Epithelial cell of alveolus of lung (primary cell): Measurements from ENCODE around the gene GPSM3. TPM values are rescaled to one million over a fixed set of nuclear protein-coding genes. Genes with fewer than 3 reads are reported as not detected.

Experiments used
- total RNA-seq: library from RNA; depleted of rRNA; stranded (reverse); fragments of >200 nt; gene quantifications from 2 replicates; pipeline ENCODE4 v1.2.1, GENCODE V29; 2015

GPSM3 gene, protein sequence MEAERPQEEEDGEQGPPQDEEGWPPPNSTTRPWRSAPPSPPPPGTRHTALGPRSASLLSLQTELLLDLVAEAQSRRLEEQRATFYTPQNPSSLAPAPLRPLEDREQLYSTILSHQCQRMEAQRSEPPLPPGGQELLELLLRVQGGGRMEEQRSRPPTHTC
- total RNA-seq = 9.7 and 17.7 TPM in 2 replicates

DNA sequence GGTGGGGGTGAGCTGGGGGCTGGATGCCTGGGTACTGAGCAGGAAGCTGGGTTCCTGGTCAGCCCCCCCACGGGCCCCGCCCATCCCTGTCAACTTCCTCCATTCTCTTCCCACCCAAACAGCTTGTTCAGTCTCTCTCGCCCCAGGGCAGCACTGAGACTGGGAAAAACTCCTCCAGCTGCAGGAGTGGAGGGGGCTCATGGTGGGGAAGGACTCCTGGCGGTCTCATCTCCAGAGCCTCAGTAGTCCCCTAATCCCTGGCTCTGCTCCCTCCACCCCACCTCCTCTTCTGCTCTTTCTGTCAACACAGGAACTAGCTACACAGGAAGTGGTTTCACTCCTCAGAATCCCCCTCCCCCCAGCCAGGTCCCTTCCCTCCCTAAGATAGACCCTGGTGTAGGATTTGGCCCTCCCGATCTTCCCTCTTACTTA, at the start of gene GPSM3:
GPSM3 (minus strand) TSS at position 36 of the 432 bp plus-strand sequence. CDS start 130 bp downstream, outside the sequence.

DNA sequence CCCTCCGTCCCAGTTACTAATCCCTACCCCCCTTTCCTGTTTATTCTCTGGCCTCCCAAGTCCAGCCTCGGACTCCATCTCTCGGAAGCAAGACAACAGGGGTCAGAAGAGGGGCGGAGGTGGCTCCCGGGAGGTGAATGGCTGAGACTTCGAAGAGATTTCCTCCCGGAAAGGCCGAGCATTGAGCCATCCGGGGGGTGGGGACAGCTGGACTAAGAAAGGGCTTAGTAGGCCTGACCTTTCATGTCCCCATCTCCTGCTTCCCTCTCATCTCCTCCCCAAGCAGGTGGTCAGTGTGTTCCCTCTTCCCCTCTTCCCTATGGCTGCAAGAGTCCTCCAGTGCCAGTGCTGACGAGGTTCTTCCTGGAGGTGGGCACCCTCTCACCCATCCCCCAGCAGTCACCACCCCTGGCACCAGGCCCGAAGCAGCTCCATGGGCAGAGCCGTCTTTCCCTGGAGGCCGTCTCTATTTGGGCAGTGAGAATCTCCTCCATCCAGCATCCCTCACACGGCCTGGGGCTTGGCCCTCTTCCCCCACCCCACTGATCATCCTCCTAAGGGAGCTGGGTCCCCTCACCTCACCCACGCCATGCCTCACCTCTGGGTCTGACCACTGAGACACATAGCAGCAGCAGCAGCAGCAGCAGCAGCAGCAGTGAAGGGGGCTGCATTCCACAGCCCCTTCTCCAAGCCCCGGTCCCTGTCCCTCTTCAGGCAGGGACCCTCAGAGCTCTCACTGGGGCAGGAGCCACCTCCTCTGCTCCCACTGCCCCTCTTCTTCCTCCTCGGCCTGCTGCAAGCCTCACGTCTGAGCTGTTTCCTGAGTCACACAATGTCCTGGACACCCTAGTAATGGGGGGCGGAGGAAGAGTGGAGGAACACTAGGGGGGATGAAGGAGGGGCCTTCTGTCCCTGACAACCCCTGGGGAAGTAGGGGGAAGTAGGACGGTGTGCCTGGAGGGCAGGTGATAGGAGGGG, 31.1 kb upstream of the GPSM3 start, which contains the start of gene NOTCH4:
NOTCH4 (minus strand) TSS at position 810 of the 978 bp plus-strand sequence; CDS start at position 671, 139 bp downstream.

DNA sequence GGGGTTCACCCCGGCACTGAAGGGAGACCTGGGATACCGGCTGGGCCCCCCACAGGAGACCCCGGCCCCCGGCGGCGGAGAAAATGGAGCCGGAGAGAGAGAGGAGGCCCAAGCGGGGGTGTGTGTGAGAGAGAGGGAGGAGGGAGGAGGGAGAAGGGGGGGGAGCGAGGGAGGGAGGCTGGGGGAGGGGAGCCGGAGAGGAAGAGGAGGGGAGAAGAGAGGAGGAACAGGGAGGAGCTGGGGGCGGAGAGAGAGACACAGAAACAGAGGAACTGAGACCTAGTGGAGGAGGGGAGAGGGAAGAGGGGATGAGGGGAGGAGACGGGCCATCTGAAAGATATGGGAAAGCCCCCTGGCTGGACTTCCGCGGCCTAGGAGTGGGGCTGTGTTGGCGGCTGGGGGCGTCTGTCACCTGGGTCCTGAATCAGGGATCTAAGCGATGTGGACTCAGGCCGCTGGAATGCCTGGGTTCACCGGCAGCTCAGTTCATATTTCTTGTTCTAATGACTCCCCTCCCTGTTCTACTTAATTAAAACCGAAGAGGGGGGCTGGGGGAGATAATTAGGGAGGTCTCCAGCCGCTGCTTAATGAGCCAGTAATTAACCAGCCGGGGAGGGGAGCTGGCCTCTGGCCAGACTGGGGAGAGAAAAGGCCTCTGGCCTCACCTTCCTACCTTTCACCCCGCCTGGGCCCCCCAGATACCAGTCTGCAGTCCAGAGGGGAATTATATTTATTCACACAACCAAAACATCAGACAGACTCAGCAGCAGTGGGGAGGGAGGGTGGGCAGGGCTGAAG, 2.2 kb downstream of the GPSM3 start, which contains the start of gene PBX2:
PBX2 (minus strand) TSS at position 149 of the 798 bp plus-strand sequence. CDS start 287 bp downstream, outside the sequence.

DNA sequence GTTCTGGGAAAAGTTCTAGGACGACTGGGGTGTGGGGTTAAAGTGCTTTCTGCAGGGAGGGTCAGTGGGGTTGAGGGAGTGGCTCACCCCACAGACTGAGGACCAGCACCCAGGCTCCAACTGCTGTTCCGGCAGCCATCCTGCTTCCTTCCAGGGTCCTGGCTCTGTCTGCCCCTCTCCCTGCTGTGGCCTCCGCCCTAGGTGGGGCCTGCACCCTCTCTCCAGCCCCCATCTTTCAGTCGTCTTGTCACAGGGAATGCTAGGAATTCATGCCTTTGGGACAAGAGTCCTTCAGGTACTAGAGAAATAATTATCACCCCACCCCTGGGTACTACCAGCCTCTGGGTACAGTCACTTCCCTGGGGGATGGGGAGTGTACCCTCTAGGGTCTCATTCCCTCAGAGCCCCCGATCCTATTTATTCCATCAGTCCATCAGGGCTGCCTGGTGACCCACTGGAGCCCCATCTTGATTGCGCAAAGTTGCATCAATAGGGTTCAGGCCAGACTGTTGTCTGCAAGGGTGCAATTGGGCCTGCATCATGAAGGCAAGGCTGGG, 8.3 kb downstream of the GPSM3 start, which contains the start of gene AGER:
AGER (minus strand) TSS at position 170 of the 557 bp plus-strand sequence; CDS start at position 139, 31 bp downstream.

DNA sequence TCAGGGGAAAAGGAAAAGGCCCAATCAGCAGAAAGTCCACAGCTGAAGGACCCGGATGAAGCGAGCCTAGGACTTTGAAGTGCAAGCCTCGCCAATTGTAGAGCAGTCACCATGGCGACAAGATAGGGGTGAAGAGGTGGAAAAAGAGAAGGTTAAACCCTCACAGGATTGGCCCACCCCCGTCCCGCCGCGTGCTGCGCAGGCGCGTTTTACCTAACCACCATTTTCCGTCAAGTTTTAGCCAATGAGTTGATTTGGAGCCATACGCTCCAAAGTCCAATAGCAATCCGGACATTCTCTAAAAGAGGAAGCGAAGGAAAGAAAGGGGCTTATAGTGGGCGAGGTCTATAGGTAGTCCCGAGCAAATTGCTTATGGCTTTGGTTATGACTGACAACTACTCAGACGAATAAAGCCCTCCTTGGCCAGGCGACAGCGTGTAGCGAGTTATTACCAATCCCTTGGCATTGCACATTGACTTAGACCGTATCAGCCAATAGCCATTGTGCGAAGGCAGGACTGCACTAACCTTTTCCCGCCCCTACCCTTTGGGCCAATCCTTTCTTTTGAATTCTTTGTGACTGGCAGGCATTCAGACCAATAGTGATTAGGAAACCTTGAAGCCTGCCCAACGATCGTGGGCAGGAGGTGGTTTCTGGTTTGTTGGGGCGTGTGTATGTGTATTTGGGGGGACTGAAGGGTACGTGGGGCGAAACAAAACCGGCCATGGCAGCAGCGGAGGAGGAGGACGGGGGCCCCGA, 14.5 kb downstream of the GPSM3 start, which contains the start of gene RNF5:
RNF5 (plus strand) TSS at position 618 of the 759 bp plus-strand sequence; CDS start at position 725, 107 bp downstream.

DNA sequence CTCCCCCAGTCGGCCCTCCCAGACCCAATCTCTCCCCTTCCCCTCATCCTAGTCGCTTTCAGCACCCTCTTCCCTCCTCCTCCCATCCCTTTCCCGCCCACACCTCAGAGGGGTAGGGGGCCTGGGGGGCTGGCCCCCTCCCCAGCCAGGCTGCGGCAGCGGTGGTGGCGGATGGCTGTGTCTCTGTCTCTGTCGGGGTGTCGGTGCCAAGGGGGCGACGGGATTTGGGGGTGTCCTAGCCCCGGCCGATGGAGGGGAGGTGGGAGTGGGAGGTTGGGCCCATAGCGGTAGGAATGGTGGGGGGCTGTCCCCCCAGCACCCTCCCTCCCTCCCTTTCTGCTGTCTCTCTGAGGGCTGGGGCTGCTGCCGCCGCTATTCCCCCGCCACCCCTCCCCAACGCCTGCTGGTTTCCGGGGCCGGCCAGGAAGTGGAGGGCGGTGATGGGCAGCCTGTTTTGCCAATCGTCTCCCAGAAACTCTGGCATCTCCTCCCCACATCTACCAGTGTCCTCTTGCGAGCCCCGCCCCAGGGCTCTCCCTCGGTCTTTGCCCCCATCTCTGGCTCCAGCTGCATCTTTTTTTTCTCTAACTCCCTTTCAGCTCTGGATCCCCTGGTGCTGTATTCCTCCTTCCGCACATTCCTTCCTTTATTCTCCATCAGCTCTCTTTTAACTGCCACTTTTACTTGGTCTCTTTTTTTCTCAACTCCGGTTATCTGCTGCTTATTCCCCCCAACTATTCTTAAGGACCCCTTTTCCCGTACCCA, 16.6 kb downstream of the GPSM3 start, which contains the start of gene AGPAT1:
AGPAT1 (minus strand) TSS at position 374 of the 765 bp plus-strand sequence. CDS start 4,588 bp downstream, outside the sequence.

DNA sequence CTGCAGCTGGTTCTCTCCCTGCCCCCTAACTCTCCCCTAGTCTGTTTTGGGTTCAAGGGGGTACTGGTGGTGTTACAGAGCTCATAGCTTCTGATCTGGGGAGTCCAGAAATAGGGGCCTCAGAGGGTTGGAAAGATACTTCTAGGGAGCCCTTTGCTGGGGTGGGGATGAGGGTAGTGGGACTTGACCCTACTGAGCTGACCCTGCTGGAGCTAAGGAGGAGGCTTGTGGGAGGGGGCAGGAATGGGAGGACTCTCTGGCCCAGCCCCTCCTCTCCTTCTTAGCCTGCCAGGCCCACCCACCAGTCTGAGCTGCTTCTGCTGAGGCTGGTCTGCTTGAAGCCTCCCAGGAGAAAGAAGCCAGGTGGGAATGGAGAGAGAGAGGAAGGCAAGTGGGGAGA, 28.1 kb downstream of the GPSM3 start, which contains the start of gene EGFL8:
EGFL8 (plus strand) TSS at position 301 of the 400 bp plus-strand sequence. CDS start 1,571 bp downstream, outside the sequence.

DNA sequence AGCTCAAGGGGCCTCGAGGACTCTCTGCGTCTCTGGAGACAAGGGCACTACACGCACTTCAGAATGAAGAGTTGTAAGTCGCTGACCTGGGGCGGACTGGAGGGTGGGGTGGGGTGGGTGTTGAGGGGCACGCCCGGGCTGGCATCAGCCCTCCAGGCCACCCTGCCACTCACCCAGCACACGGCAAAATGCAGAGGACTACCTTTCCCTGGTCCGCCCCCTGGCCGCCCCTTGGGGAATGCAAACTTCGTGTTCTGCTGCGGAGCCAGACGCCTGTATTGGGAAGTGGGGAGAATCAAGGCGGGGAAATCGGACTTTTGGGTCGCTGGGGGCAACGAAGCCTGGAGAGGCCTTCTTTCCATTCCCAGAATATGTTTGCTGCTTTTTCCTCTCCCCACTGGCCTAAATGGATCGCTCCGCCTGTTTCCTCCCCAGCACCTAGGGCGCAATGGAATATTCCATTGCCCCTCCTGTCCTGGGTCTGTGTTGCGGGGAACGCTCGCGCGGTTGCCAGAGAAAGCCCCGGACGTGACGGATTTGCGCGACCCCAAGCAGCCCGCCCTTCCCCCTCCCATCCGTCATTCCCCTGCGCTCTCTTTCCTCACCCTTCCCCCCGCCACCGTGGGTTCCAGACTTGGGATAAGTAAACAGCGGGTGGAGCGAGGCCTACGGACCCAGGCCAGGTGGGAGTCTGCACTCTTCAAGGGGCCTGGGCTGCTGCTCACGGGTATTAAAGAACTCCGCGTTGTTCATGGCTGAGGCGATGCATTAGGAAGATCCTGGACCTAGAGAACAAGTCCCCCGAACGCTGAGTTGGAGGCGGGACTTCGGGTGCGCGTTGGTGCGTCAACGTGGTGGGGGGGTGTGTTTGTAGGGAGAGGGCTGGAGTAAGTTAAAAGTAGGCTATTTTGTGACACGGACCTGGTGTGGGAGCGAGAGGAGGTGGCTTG, 38.6 kb downstream of the GPSM3 start, which contains the start of gene PPT2:
PPT2 (plus strand) TSS at position 578 of the 950 bp plus-strand sequence. CDS start 454 bp downstream, outside the sequence.

DNA sequence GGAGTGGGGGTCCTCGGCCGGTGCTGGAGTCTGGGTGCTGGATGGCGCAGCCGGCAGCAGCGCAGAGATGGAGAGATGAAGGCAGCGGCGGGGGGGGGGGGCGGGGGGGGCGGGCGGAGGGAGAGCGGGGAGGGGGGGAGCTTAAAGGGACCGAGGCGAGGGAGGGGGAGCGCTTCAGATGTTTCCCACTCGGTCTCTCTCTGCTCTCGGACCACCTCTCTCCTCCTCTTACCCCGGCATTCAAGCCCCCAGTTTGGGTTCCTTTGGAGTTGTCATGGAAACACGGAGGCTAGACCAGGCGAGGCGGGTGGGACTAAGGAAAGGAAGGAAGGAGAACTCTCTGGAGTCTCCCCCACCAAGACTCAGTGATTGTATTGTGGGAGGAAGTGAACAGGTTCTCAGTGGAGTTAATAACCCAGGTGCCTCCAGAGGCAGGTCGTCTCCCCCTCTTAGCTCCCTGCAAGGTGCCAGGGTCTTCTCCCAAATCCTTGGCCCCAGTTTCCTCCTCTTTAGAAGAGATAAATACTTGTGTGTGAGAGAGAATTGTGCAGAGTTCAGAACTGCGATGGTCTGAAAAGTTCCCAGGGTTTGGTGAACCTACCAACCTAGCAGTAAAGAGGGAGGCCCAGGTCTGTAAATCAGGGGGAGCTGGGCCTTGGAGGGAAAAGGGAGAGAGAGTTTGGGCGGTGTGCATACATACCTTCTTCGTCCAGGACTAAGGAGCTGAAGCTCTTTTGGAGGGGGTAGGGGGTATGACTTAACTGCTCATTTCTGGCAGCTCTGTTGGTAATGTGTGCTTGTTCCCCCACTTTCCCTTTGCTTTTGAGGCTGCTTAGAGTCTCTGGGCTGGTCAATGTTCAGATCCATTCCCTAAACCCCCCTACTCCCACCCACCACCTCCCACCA, 40.3 kb downstream of the GPSM3 start, which contains the start of gene PRRT1:
PRRT1 (minus strand) TSS at position 77 of the 906 bp plus-strand sequence. CDS start 112 bp downstream, outside the sequence.

Other genes with a start within 250 kb of the GPSM3 start
- gene CFB, start 246.5 kb downstream of the GPSM3 start, total RNA-seq = 5.2 and 10.7 TPM in 2 replicates
- gene NELFE, start 233.7 kb downstream of the GPSM3 start, total RNA-seq = 80.6 and 127 TPM in 2 replicates
- 40.0 and 43.1 TPM in 2 replicates for gene SKIC2, start 233.5 kb downstream of the GPSM3 start, total RNA-seq
- 13.3 and 24.6 TPM in 2 replicates for gene DXO, start 220.5 kb downstream of the GPSM3 start, total RNA-seq
- gene C4A, start 210.6 kb downstream of the GPSM3 start, total RNA-seq = 0.52 and 13.6 TPM in 2 replicates
- 0.39 and 9.3 TPM in 2 replicates for gene C4B, start 177.8 kb downstream of the GPSM3 start, total RNA-seq
- gene CYP21A2, start 154.2 kb downstream of the GPSM3 start, total RNA-seq = not detected in 2 replicates
- 0.52 and 34.1 TPM in 2 replicates for gene TNXB, start 83.3 kb downstream of the GPSM3 start, total RNA-seq
- gene ATF6B, start 64.4 kb downstream of the GPSM3 start, total RNA-seq = 20.9 and 43.1 TPM in 2 replicates
- gene FKBPL, start 62.4 kb downstream of the GPSM3 start, total RNA-seq = 2.6 and 5.7 TPM in 2 replicates
- 0.78 and 6.7 TPM in 2 replicates for gene PRRT1, start 40.7 kb downstream of the GPSM3 start, total RNA-seq
- gene PPT2, start 38.5 kb downstream of the GPSM3 start, total RNA-seq = 19.8 and 26.9 TPM in 2 replicates
- 1.0 and 9.7 TPM in 2 replicates for gene EGFL8, start 28.0 kb downstream of the GPSM3 start, total RNA-seq
- 78.7 and 117 TPM in 2 replicates for gene AGPAT1, start 16.6 kb downstream of the GPSM3 start, total RNA-seq
- 55.0 and 69.3 TPM in 2 replicates for gene RNF5, start 14.2 kb downstream of the GPSM3 start, total RNA-seq
- gene AGER, start 8.4 kb downstream of the GPSM3 start, total RNA-seq = 0.65 and 7.7 TPM in 2 replicates
- 40.1 and 40.2 TPM in 2 replicates for gene PBX2, start 2.4 kb downstream of the GPSM3 start, total RNA-seq
- 3.2 and 4.0 TPM in 2 replicates for gene NOTCH4, start 31.4 kb upstream of the GPSM3 start, total RNA-seq
- not detected in 2 replicates for gene TSBP1, start 179.3 kb upstream of the GPSM3 start, total RNA-seq
- gene BTNL2, start 214.5 kb upstream of the GPSM3 start, total RNA-seq = not detected in 2 replicates
- gene HLA-DRA, start 247.2 kb upstream of the GPSM3 start, total RNA-seq = not detected in 2 replicates